ENCODE results near the gene CDHR1.

Gene CDHR1

DNA sequence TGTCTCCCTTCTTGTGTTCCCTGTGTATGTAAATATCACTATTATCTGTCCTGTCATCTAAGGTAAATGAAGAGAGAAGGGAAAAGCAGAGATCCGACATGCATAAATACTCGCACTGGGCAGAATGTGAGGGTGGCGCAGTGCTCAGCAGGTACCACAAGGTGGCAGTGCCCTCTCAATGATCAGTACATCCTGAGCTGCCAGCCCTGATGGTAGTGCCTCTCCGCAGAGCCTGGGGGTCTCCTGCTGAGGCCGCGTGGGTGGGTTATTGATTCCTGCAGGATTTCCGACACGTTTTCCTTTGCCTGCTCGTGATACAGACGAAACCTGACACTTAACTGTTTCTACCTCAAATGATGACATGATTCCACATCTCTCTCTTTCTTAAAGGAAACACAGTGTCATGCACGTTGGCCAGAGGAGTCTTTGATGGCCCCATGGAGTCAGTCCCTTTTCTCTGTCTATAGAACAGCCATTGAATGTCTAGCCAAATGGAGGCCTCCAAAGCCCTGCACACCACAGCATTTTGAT is 70.3 kb downstream of the CDHR1 start:
- Histone ChIP-seq H3K36me3 (ENCODE audit: control insufficient read depth, insufficient read depth, low read length) (no peaks in the 10 kb centered on the region), H3K4me3 (ENCODE audit: extremely low read depth, insufficient read depth, low read length, poor library complexity, severe bottlenecking) (no peak overlapping the region), H3K27ac (ENCODE audit: low read depth, low read length, severe bottlenecking) (peak overlapping the region; percentile 16), H3K4me1 (ENCODE audit: control insufficient read depth, insufficient read depth, low read length, poor library complexity, severe bottlenecking) (peaks cover 9% of the 10 kb centered on the region), H3K9me3 (ENCODE audit: control insufficient read depth, low read length) (no peaks in the 10 kb centered on the region)
- 10% methylated on average over 7 to 11 of the region's 11 CpGs for WGBS, 2 experiments (ENCODE audit: insufficient coverage in 2 of 2)

DNA sequence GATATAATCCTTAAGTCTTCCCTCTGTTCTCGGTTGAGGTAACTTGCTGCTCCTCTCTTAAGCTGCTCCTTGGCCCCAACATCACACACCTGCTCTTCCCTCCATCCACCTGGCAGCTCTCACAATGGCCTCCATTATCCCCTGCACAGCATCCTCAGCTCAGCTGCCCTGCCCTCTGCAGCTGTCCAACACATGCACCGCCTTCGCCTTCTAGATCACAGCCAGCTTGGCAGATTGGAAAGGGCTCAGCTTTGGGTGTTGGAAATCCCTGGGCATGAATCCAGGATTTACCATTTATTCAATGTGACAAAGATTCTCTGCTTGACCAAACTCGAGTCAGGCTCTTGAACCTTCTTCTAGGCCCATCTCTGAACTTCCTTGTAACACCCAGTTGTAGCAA is 71.1 kb downstream of the CDHR1 start:
- Histone ChIP-seq H3K4me1 (ENCODE audit: control insufficient read depth, insufficient read depth, low read length, poor library complexity, severe bottlenecking) (peaks cover 12% of the 10 kb centered on the region), H3K4me3 (ENCODE audit: extremely low read depth, insufficient read depth, low read length, poor library complexity, severe bottlenecking) (no peak overlapping the region), H3K9me3 (ENCODE audit: control insufficient read depth, low read length) (no peaks in the 10 kb centered on the region), H3K36me3 (ENCODE audit: control insufficient read depth, insufficient read depth, low read length) (no peaks in the 10 kb centered on the region), H3K27ac (ENCODE audit: low read depth, low read length, severe bottlenecking) (no peak overlapping the region)
- WGBS, 2 experiments (ENCODE audit: insufficient coverage in 2 of 2), result 92 to 96% methylated on average over 3 to 4 of the region's 4 CpGs

- Histone ChIP-seq H3K9me3 (ENCODE audit: control insufficient read depth, low read length) (no peaks in the 10 kb centered on the region), H3K4me3 (ENCODE audit: extremely low read depth, insufficient read depth, low read length, poor library complexity, severe bottlenecking) (no peak overlapping the region), H3K4me1 (ENCODE audit: control insufficient read depth, insufficient read depth, low read length, poor library complexity, severe bottlenecking) (peaks cover 12% of the 10 kb centered on the region), H3K36me3 (ENCODE audit: control insufficient read depth, insufficient read depth, low read length) (no peaks in the 10 kb centered on the region), H3K27ac (ENCODE audit: low read depth, low read length, severe bottlenecking) (no peak overlapping the region)
- 62 to 74% methylated on average over 4 to 6 of the region's 7 CpGs for WGBS, 2 experiments (ENCODE audit: insufficient coverage in 2 of 2)
Measured at GRCh38 chr10:84267503-84268126, 73.3 kb downstream of the CDHR1 start.

DNA sequence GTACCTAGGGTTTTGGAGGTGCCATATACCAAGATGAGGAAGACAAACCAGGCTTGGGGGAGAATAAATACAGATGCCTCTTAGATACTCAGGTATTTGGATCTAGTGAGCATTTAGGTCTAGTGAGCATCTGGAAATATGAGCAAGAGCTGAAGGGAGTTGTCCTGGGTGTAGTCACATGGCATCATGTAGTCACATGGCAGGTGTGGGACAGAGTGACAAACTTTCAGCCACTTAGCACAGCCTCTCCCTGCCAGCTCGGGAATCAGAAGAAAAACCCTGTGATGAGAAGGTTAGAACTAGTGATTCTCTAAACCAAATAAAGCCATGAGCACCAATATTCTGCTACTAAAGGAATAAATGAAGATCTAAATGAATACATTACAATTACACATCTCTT is 74.8 kb downstream of the CDHR1 start:
- no peaks in the 10 kb centered on the region for H3K9me3 ChIP-seq (ENCODE audit: control insufficient read depth, low read length)
- no CpG with 5 or more reads among the region's 1 CpG for WGBS, 2 experiments (ENCODE audit: insufficient coverage in 2 of 2)
- no peak overlapping the region for H3K27ac ChIP-seq (ENCODE audit: low read depth, low read length, severe bottlenecking)
- H3K4me3 ChIP-seq (ENCODE audit: extremely low read depth, insufficient read depth, low read length, poor library complexity, severe bottlenecking), result no peak overlapping the region
- no peaks in the 10 kb centered on the region for H3K36me3 ChIP-seq (ENCODE audit: control insufficient read depth, insufficient read depth, low read length)
- peaks cover 12% of the 10 kb centered on the region for H3K4me1 ChIP-seq (ENCODE audit: control insufficient read depth, insufficient read depth, low read length, poor library complexity, severe bottlenecking)

All from mesodermal cell (in vitro differentiated cells).